HG02571 (cell line): ENCODE results near the gene CA4.
"Not testable (repeated sequence)": the region's sequence is repeated elsewhere in the genome, so short reads cannot be mapped to it uniquely, and the experiment has no call there.

Source experiments
- ATAC-seq: cut with Tn5 transposase; IDR thresholded peaks from one replicate; pipeline ENCODE4 v1.9.1; 2021; ENCODE audit warnings: mild to moderate bottlenecking, moderate library complexity; ENCODE audit not compliant: unreplicated experiment

CA4 gene

DNA sequence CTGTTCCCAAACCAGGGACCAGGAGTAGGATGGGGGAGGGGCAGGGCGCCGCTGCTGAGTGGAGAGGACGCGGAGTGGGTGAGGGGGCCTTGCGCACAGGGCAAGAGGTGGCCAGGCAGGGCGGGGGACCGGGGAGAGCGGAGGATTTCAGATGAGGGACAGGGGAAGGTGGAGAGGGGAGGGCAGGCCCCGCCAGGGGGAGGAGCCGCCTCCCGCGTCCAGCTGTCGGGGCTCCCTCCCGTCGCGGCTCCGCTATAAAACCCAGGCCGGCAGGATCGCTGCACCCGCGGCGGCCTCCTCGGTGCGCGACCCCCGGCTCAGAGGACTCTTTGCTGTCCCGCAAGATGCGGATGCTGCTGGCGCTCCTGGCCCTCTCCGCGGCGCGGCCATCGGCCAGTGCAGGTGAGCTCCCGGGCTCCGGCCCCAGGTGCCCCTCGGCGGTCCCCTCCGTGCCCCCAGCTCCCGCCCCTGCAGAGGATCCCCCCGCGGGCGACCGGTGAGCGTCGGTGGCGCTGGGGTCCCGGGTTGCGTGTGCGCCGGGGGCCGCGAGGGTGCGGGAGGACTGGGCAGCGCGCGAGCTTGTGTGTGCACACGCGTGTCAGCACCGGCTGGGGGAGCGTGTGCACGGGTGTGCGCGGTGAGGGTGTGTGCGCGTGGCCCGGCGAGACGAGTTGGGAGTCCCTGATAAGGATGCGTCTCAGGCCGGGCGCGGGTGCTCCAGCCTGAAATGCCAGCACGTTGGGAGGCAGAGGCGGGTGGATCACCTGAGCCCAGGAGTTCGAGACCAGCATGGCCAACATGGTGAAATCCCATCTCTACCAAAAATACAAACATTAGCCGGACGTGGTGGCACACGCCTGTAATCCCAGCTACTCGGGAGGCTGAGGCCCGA is at the start of gene CA4:
Gene CA4, plus strand, starts transcription at position 283 of the 892 bp plus-strand sequence. Its CDS starts 62 bp downstream, at position 345.
- ATAC-seq: no peak

DNA sequence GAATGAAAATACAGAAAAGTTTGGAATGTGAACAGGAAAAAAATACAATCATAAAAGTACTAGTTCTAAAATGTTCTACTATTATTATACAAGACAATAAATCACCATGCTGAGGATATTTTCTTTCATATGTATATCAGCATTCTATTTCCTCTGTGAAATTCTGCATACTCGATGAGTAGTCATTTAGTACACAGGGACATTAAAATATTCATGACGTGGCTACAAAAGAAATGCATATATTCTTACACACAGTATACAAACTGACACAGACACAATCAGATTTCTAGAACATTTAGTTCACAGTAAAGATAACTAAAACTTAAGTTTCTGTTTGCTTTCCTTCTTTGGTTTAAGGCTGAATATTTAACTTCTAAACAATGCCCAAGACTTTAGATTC is 49.2 kb upstream of the CA4 start:
- not testable (repeated sequence) for ATAC-seq

DNA sequence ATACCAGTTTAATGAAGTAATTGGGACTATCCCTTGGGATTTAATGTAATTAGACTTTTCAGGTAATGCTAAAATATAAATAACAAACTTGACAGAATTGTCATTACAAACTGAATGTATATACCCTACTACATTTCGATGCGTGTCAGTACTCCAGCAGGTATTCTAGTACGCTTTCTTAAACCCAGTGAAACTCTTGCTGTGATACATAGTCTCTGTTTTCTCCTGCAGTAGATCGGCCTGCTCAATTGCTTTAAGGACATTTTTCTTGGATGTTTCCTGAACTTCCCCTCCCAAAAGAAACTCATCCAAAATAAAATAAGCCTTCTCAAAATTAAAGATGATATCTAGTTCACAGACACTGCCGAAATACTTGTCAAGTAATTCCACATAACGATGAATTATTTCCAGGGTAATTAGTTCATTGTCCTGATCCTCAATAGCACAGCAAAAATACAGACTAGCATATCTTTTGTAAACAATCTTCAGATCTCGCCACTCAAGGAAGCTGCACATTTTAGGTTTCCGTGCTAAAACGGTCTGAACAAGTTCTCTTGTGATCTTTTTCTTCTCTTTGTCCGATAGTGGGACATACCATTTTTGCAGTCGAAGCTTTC is 47.6 kb upstream of the CA4 start:
- not testable (repeated sequence) for ATAC-seq

DNA sequence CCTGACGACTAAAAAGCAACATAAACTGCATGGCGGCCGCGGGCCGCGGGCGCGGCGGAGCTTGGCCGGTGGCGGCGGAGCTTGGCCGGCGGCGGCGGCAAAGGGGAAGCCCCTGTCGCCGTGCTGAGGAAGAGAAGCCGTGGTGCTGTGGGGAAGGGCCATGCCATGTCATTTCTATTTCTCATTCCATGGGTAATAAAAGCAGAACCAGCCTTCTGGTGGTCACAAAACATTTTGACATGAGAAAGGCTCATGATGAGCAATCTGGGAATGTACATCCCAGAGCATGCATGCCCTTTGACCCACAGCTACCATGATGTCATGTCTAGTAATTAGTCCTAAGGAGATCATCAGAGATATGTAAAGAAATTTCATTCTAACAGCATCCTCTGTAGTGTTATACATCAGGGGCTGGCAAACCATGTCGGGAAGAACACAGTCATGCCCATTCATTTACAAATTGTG is 47.1 kb upstream of the CA4 start:
- no peak for ATAC-seq

- ATAC-seq: no peak
Observed at GRCh38 chr17:60103957-60104356, 45.8 kb upstream of the CA4 start.

- no peak for ATAC-seq
Observed at GRCh38 chr17:60106340-60107059, 43.3 kb upstream of the CA4 start.

DNA sequence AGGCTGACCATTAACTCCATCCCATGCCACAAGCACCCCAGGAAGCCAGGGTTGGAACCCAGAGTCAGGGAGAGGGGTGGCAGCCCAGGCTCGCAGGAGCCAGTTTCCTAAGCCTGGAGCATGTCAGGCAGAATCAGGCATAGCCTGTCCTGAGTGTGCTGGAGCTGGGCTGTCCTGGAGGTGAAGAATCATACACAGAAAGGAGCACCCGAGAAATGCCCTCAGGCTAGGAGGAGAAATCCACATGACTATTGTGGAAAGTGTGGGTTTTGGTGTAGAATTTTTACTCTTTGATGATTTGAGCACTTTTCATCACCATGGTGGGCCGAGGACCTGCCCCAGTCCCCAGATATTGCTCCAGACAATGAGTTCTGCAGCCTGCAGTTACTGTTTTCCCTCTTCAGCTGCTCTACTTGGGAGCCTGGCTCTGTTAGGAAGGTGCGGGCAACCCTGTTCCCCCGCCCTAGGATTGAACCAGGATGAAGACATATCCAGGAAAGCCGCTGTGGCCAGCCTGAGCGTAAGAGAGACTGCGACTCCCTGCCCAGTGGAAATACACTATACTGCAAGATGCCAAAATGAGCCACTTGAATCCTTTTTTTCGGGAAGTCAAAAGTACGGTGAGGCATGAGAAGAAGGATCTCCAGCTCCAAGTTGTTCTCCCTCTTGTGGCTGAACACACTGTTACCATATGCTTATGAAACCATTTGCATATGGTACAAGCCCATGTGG is 42.1 kb upstream of the CA4 start:
- ATAC-seq: no peak

- ATAC-seq: not testable (repeated sequence)
Observed at GRCh38 chr17:60108309-60108708, 41.5 kb upstream of the CA4 start.

GRCh38 chr17:60108712-60109111 is 41.1 kb upstream of the CA4 start:
- no peak for ATAC-seq

DNA sequence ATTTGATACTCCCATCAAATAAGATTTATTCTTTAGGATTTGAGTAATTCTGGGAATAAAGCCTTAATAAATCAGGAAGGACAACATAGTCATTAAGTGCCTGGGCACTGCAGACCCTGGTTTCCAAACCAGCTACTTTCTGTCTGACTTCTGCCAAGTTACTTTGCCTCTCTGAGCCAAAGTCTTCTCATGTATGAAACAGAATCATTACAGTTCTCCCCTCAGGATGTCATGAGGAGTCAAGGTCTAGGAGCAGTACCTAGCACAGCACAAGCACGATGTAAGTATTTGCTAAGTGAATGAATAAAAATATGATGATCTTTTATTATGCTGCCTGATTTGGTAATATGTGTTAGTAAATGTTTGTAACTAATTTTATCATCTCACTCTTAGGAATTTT is 40.6 kb upstream of the CA4 start:
- ATAC-seq: no peak

- ATAC-seq: no peak
Observed at GRCh38 chr17:60110586-60110985, 39.2 kb upstream of the CA4 start.

GRCh38 chr17:60111661-60112060 is 38.1 kb upstream of the CA4 start:
- ATAC-seq: not testable (repeated sequence)

- not testable (repeated sequence) for ATAC-seq
Observed at GRCh38 chr17:60115364-60115763, 34.4 kb upstream of the CA4 start.

DNA sequence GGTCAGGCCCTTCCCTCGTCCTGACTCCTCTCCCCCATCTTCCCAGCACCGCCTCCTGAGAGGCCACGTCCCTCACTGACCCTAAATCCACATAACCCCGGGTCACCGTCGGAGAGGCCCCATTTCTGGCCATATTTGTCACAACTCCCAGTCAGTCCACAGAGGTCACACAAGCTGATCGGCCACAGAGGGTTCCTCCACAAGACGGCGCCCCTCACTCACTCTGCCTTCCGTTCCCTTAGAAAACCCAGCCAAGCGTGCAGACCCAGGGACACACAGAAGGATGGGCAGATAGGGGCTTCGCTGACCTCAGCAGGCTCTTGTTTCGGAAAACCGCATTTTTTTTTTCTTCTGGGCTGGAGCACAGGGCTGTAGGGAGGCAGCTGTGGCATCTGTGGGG is 33.6 kb upstream of the CA4 start:
- not testable (repeated sequence) for ATAC-seq

- ATAC-seq: not testable (repeated sequence)
Observed at GRCh38 chr17:60119162-60119561, 30.6 kb upstream of the CA4 start.

GRCh38 chr17:60119807-60120748 is 29.7 kb upstream of the CA4 start:
- not testable (repeated sequence) for ATAC-seq

DNA sequence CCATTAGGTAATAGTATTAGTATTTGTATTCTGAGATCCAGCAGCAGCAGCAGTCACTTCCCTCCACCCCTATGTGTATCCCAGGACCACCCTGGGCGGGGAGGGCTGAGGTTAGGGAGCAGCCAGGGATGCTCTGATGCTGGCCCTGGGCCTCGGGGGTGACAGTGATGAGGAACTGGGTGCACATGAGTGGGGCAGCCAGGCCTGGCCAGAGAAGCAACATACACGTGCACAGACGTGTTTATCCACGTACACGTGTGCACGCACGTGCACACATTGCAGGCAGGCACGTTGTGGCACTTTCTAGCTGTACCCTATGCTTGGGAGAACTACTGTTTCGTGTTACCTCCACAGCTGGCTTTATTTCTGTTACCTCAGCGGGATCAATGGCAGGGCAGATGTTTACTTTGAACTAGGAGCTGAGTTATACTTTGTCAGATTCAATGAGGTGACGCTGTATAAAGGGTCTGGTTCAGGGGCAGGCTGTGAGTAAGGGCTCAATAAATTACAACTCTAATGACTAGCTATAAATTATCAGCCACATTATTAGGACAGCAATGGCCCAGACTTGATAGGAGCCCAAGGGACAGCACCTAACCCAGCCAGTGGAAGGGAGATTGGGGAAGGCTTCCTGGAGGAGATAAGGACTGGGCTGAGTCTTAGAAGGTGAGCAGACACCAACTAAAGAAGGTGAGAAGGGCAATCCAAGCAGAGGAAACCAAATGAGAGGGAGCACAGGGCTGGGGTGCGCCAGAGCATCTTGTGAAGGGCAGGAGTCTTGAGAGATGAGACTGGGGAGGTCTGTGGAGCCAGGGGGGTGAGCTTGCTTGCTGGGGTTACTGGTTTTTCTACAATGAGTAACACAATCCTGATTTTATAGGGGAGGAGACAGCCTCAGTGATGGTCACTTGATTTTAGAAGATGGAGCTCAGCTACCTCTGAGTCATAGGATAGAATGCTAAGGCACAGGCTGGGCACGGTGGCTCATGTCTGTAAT is 22.4 kb upstream of the CA4 start:
- ATAC-seq: no peak

- ATAC-seq: no peak
Observed at GRCh38 chr17:60128171-60128859, 21.5 kb upstream of the CA4 start.
